AG04450 (cell line): Measurements from ENCODE around the gene MAL. TPM values are rescaled to one million over a fixed set of nuclear protein-coding genes. Genes with fewer than 3 reads are reported as not detected.

ENCODE experiments used
- CTCF ChIA-PET: fragments of 300-600, 350-600 bp; formaldehyde crosslinking; extraction: SDS; loops from one replicate; lab custom pipeline; 2022; ENCODE audit warnings: antibody characterized with exemption, inconsistent platforms; lab: Charles Lee
- POLR2A ChIA-PET: fragments of 350-600 bp; formaldehyde crosslinking; extraction: SDS; loops from one replicate; lab custom pipeline; 2021; ENCODE audit warnings: antibody characterized with exemption, inconsistent platforms; lab: Yijun Ruan, JAX
- DNase-seq: peaks from one replicate; pipeline ENCODE4 v3.0.0-alpha.2; 2011; ENCODE audit warnings: low read depth, low spot score
- H3K27ac ChIP-seq: one replicate; pipeline ENCODE4 v1.5.1; 2012; ENCODE audit warnings: low read depth, low read length, control low read depth
- H3K27me3 ChIP-seq: one replicate; pipeline ENCODE4 v1.6.0; 2012; ENCODE audit warnings: low read length; ENCODE audit not compliant: control insufficient read depth, insufficient read depth
- H3K4me3 ChIP-seq: 2 replicates; pipeline ENCODE4 v1.5.1; 2011; ENCODE audit warnings: mild to moderate bottlenecking, low read depth, low read length, control low read depth
- H3K9me3 ChIP-seq: 2 replicates; pipeline ENCODE4 v1.5.1; 2012; ENCODE audit warnings: low read length; ENCODE audit not compliant: control insufficient read depth, insufficient read depth
- polyA plus RNA-seq: library from polyadenylated mRNA; depleted of rRNA; stranded (reverse); fragments of >200 nt; gene quantifications from 2 replicates; pipeline ENCODE4 v1.2.3, GENCODE V29; 2011
- TF ChIP-seq, protein P1 (sequence below): IDR thresholded peaks from 2 replicates; pipeline ENCODE4 v1.5.1; 2011; ENCODE audit warnings: low read depth, low read length, control low read depth, inconsistent platforms

MAL gene
- polyA plus RNA-seq, 1 experiment = not detected

DNA sequence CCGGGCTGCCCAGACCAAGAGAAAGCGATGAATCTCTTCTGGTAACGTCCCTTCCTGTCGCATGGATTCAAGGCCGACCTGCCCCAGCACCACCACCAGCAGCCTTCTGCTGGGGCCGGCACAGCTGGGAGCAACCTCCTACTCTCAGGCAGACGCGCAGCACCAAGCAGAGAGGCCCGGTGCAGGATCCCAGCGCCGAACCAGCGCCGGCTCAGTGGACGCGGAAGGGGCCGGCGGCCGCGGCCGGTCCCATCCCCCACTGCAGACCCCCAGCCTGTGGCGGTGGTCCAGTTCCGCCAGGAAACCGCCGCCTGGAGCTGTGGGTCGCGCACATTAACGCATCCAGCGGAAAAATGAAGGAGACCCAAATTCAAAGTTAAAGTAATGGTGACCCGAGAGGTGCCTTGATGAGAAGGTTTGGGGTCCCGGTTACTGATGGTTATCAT, 525 bp upstream of the MAL start:
- DNase-seq = no peak
- Histone ChIP-seq H3K4me3 (no peak overlapping the region), H3K9me3 (no peaks in the 10 kb centered on the region; the same call in 1 of the 2 replicates), H3K27ac (no peak overlapping the region), H3K27me3 (peaks cover 51% of the 10 kb centered on the region)
- ChIA-PET CTCF (interaction anchor here (3.7 to 4.0 kb wide), 2 partner anchors 54 to 91 kb away, joined by 72 to 75 read pairs; no protein-coding TSS in a partner anchor), POLR2A (no interaction called here)
- TF ChIP-seq, protein P1, sequence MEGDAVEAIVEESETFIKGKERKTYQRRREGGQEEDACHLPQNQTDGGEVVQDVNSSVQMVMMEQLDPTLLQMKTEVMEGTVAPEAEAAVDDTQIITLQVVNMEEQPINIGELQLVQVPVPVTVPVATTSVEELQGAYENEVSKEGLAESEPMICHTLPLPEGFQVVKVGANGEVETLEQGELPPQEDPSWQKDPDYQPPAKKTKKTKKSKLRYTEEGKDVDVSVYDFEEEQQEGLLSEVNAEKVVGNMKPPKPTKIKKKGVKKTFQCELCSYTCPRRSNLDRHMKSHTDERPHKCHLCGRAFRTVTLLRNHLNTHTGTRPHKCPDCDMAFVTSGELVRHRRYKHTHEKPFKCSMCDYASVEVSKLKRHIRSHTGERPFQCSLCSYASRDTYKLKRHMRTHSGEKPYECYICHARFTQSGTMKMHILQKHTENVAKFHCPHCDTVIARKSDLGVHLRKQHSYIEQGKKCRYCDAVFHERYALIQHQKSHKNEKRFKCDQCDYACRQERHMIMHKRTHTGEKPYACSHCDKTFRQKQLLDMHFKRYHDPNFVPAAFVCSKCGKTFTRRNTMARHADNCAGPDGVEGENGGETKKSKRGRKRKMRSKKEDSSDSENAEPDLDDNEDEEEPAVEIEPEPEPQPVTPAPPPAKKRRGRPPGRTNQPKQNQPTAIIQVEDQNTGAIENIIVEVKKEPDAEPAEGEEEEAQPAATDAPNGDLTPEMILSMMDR = no peak

DNA sequence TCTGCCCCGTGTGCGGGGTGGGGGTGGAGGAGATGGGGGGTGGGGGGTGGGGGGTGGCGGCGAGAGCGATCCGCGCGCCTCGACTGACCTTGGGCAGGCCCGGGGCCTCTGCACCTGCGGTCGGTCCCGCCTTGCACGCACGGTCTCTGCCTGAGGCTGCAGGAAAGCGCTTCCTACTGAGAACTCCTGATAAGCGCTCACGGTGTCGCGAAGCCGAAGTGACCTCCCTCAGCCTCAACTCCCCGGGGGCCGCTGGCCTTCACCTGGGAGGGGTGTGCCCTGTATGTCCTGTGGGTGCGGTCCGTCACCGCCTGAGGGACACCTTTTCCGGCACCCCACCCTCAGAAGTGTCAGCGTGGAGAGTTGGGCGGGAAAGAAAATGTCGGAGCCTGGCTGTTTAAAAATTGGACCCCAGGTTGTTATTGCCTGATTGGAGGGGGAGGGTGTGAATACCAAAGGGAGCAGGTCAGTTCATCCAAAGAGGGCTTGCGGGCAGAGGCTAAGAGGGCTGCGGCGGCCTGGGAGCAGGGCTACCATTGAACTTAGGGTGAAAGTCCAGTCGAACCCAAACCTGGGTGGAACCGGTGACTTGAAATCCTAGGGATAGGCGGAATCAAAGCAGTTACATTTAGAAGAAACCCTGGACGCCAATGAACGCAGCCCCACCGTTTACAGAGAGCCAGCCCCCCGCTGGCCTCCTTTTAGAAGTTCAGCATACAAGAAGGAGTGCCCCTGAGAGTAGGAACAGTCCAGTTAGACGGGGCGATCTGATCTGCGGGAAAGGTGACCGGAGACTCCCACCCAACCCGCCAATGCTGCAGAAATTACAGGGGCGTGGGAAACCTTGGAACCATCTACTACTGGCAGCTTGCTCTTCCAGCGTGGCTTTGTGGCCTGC, 1.2 kb downstream of the MAL start:
- Histone ChIP-seq H3K27me3 (peaks cover 50% of the 10 kb centered on the region), H3K27ac (no peak overlapping the region), H3K4me3 (no peak overlapping the region), H3K9me3 (no peaks in the 10 kb centered on the region; the same call in 1 of the 2 replicates)
- ChIA-PET POLR2A (no interaction called here), CTCF (interaction anchor here (1.1 kb wide), 1 partner anchor 53 kb away, joined by 3 read pairs; no protein-coding TSS in a partner anchor)
- TF ChIP-seq, protein P1 = no peak
- no peak for DNase-seq

DNA sequence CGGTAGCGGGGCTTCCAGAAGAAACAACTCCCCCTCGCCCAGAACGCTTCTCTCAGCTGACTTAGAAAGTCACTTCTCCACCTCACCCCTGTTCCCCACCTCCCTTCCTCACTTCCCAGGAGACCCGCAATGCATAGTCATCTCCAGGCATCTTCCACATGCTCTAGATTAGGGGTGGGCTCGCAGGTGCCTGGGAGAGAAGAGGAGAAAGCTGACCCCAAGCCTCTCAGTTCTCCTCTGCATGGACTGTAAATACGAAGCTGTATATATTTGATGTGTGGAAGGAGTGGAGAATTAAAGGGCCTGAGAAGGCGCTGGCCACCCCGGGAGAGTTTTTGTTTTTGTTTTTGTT, 1.8 kb downstream of the MAL start:
- H3K4me3 ChIP-seq = no peak overlapping the region
- peaks cover 52% of the 10 kb centered on the region for H3K27me3 ChIP-seq
- ChIA-PET POLR2A (no interaction called here), CTCF (no interaction called here)
- H3K9me3 ChIP-seq = no peaks in the 10 kb centered on the region; the same call in 1 of the 2 replicates
- TF ChIP-seq, protein P1 = no peak
- H3K27ac ChIP-seq = no peak overlapping the region
- DNase-seq = no peak

DNA sequence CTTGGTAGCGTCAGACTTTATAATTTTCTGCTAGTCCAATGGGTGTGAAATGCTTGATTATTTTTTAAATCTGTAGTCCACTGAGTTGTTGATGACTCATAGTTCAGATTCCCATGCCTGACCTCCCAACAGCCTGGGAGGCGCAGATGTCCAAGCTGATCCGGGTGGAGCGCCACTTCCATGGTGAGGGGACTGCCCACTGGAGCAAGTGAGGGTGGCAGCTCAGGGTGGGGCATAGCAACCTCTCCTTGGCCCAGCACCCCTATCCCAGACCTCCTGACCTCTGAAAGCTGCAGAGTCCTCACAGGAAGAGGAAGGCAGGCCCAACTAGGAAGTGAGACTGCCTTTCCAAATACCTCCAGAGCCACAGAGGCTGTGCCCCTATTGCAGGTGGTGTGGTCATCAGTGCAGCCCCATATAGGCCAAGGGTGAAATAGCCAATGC, 4.4 kb downstream of the MAL start:
- no peak for DNase-seq

More for the DNA sequence above, 4.4 kb downstream of the MAL start:
- Histone ChIP-seq H3K9me3 (no peaks in the 10 kb centered on the region; the same call in 1 of the 2 replicates), H3K4me3 (no peak overlapping the region), H3K27ac (no peak overlapping the region), H3K27me3 (peaks cover 35% of the 10 kb centered on the region)
- ChIA-PET POLR2A (no interaction called here), CTCF (no interaction called here)
- TF ChIP-seq, protein P1 = no peak
